Effector CD4-positive, alpha-beta T cell (primary cell): ENCODE results near the gene TRIM15.
"Not testable (repeated sequence)": the region's sequence is repeated elsewhere in the genome, so short reads cannot be mapped to it uniquely, and the experiment has no call there.

Experiments used
- DNase-seq: peaks from one replicate; pipeline ENCODE4 v3.0.0-alpha.2; 2020

TRIM15 gene

DNA sequence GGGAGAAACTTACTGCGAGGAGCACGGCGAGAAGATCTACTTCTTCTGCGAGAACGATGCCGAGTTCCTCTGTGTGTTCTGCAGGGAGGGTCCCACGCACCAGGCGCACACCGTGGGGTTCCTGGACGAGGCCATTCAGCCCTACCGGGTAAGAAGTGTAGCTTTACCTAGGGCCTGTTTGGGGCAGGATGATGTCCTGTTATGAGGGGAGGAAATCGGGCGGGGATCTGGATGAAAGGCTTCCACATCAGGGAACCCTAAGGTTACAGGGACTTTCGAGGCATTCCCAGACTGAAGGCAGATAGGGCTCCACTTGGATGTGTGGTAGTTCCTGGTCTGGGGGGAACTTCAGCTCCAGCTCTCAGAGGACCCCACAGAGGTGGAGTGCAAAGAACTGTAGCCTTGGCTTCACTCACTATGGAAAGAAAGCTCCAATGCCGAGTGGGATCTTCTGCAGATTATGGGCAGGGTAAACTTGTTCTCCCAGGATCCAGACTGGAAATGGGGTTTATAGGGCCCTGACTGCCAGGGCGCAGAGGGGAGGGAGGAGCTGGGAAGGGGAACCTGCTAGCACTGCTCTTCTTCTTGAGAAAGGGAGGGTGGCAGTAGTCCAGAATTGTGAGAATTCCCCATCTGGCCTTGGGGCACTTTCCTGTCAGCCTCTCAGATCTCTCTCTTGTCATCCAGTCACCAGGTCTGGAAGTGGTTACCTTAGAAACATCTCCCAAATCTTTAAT lies 740 bp downstream of the TRIM15 start:
- no peak for DNase-seq

DNA sequence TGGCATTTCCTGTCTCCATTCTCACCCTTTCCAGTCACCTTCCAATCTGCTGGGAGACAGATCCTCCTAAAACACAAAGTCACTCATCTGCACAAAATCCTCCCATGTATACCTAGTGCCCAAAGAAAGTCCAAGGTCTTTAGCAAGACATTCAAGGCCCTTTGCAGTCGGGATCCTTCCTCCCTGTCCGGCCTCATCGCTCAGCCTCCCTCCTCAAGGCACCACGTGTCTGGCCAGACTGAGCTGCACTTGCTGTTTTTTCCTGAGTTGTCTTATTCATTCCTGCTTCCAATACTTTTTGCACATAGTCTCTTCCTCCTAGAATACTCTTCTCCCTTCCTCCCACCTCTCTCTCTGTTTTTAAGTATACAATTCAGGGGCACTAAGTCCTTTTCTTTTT lies 1.4 kb downstream of the TRIM15 start:
- DNase-seq = no peak

DNA sequence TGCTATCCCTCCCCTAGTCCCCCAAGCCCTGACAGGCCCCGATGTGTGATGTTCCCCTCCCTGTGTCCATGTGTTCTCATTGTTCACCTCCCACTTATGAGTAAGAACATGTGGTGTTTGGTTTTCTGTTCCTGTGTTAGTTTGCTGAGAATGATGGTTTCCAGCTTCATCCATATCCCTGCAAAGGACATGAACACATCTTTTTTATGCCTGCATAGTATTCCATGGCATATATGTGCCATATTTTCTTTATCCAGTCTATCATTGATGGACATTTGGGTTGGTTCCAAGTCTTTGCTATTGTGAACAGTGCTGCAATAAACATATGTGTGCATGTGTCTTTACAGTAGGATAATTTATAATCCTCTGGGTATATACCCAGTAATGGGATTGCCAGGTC lies 1.9 kb downstream of the TRIM15 start:
- not testable (repeated sequence) for DNase-seq

DNA sequence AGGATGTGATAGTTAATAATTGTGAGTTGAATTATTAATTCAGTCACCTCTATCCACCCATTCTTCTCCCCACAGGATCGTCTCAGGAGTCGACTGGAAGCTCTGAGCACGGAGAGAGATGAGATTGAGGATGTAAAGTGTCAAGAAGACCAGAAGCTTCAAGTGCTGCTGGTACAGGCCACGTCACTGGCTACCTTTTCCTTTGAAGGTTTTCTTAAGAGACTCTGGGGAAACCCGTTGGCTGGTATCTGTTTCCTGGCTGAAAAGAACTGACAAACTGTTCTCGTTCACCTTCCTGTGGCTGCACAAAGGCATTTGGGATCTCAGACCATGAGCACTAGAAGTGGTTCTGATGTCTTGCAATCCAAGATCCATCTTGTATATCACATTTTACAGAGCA lies 3.8 kb downstream of the TRIM15 start:
- DNase-seq = no peak

DNA sequence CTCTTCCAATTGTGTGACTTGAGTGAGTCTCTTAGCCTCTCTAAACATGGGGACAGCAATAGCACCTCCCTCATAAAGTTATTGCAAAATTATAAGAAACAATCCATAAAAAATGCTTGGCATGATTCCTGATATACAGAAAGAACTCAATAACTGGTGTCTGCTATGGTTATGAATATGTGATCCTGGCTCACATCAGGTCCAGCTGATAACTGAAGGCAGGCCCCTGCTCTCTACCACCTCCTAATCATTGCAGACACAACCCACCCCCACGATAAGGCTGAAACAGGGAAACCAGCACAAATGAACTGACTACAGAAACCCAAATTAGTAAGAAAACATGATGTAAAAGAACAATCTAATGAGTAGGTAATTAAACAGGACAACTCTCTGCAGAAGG lies 5.4 kb downstream of the TRIM15 start:
- DNase-seq = no peak

DNA sequence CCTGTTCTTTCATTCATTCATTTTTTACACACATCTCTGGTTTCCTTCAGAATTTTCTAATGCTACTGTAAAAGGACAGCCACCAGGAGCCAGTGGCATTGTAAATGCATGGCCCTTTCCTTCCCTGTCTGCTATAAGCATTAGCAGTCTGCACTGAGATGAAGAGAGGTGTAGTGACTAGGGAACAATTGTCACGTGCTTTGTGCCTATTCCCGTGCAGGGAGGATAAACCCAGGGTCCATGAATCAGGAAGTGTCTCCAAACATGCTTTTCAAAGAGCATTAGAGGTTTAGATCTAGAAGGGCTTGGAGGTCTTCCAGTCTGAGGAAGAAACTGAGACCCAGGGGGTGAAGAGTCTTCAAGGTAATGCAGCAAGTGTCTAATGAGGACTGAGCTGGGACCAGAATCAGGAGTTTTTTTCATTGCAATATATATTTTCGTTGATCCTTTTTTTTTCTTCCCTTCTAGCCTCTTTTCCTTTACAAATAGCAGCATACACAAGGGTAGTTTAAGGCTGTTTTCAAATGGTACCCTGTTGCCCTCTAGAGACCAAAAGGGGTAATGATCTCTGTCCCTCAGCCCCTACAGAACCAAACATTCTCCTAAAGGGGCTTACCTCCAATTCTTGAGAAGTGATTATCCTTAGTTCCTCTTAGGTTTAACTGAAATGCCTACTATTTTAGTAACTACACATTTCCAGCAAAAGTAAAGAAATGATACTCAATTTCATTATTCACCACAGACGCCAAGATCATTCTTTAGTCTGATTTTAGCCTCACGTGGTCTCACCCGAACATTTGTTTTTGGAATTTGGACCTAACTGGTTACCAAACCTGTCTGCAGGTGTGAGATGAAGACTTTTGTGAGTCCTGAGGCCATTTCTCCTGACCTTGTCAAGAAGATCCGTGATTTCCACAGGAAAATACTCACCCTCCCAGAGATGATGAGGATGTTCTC lies 6.6 kb downstream of the TRIM15 start:
- no peak for DNase-seq

DNA sequence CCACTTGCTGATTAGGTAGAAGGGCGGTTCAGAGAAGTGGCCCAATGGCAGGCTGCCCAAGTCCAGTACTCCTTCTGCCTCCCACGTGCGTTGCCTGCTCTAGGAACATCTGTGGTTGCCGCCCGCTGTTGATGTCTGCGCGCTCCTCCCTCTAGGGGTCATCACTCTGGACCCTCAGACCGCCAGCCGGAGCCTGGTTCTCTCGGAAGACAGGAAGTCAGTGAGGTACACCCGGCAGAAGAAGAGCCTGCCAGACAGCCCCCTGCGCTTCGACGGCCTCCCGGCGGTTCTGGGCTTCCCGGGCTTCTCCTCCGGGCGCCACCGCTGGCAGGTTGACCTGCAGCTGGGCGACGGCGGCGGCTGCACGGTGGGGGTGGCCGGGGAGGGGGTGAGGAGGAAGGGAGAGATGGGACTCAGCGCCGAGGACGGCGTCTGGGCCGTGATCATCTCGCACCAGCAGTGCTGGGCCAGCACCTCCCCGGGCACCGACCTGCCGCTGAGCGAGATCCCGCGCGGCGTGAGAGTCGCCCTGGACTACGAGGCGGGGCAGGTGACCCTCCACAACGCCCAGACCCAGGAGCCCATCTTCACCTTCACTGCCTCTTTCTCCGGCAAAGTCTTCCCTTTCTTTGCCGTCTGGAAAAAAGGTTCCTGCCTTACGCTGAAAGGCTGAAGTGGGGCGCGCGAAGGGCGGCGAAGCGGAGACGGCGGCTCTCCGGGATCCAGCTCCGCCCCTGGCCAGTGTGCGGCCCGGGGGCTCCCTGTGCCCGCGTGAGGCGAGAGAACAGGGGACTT lies 8.5 kb downstream of the TRIM15 start:
- DNase-seq = no peak

DNA sequence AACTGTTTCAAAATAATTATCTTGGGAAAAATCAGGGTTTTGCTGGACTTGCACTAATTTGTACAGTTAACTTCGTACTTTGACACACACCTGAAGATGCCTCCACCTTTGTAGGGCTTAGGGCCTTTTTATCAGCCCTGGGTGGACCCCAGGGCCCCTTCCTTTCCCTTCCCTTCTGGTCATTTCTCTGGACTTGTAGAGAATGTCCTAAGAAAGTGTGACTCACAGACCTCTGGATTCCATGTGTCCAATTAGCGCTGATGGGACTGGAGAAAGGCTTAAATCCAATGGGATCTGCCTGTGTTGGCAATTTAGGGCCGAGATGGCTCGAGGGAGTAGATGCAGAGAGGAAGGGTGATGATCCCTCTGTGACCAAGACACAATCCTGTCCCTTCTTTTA lies 9.3 kb downstream of the TRIM15 start:
- DNase-seq = no peak

DNA sequence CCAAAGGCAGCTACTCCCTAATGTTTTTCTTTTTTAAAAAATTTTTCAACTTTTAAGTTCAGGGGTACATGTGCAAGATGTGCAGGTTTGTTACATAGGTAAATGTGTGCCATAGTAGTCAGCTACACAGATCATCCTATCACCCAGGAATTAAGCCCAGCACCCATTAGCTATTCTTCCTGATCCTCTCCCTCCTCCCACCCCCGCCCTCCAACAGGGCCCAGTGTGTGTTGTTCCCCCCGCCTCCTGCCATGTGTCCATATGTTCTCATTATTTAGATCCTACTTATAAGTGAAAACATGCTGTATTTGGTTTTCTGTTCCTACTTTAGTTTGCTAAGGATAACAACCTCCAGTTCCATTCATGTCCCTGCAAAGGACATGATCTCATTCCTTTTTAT lies 12.4 kb downstream of the TRIM15 start:
- no peak for DNase-seq

DNA sequence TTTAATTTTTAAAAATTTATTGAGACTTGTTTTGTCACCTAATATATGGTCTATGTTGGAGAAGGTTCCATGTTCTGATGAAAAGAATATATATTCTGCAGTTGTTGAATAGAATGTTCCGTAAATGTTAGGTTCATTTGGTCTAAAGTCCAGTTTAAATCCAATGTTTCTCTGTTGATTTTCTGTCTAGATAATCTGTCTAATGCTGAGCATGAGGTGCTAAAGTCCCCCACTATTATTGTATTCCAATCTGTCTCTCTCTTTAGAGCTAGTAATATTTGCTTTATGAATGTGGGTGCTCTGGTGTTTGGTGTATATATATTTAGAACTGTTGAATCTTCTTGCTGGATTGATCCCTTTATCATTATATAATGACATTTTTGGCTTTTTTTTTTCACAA lies 15.5 kb downstream of the TRIM15 start:
- no peak for DNase-seq

DNA sequence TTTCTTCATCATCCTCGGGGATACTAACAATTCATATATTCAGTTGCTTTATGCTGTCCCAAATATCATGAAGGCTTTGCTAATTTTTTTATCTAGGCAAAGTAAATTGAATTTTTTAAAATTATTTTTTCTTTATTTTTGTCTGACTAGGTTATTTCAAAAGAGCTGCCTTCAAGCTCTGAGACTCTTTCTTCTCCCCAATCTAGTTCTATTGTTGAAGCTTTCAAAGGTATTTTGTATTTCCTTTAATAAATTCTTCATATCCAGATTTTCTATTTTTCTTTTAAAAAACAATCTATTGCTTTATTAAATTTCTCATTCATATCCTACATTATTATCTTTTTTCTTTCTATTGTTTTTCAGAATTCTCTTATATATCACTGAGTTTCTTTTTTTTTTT lies 16.8 kb downstream of the TRIM15 start:
- DNase-seq = no peak

DNA sequence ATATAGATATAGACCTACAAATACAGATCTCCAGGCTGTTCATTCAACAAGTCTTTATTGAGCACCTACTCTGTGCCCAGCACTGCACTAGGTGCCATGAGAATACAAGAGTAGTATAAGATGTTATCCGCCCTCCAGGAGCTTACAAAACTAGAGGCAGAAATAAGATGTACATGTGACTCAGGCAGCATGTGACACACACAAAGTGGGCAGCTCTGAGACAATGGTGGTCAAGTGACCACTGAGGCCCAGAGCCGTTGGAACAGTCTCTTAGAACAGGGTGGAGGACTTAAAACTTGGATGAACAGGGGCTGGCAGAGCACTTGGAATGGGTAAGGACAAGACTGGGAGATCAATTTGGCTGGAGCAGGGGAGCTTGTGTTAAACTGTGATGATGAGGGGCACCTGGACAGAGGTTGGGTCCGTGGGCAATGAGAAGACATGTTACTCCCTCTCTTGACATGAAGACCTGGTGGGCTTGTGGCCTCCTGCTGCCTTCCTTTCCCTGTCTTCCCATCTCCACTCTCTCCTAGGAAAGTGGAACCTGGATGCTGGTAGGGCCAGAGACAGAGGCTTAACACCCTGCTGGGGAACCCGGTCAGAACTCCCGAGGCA lies 21.2 kb downstream of the TRIM15 start:
- DNase-seq = no peak

DNA sequence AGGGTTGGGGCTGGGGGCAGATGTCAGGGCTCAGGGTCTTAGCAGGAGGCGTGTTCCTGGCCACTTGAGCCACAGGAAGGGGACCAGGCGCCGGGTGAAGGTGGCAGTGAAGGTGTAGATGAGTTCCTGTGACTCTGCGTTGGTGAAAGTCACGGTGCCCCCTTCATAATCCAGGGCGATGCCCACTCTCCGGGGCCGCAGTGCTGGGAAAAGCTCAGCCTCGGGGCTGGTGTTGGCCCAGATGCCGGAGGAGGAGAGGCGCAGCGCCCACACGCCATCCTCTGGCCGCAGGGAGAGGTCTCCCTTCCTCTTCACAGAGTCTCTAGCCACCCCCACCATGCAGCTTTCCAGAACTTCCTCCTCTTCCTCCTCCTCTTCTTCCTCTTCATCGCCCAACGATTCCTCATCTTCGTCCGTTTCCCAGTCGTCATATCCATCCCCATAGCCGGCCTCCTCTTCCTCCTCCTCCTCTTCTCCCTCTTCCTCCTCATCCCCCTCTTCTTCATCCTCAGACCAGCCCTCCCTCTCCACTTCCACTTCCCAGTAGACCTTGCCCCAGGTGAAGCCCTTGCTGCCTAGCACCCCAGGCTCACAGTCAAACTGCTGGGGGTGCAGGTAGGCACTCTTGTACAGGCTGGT lies 22.6 kb downstream of the TRIM15 start:
- DNase-seq = no peak

DNA sequence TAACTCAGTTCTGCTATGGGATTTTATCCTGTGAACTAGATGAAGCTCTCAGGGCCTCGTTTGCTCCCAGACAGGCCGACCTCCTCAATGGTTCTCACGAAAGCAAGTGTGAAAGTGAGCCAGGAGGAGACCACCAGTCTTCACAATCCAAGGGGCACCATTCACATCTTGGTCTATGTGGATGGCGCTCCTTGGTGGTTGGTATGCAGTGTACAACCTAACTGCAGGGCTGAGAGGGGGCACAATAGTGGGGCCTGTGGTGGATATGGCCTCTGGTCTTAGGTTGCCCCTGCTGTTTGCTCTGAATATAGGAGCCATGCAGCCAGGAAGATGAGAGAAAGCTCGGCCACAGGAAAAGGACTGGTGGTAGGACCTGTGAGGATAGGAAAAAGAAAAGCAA lies 25.2 kb downstream of the TRIM15 start:
- DNase-seq = no peak

DNA sequence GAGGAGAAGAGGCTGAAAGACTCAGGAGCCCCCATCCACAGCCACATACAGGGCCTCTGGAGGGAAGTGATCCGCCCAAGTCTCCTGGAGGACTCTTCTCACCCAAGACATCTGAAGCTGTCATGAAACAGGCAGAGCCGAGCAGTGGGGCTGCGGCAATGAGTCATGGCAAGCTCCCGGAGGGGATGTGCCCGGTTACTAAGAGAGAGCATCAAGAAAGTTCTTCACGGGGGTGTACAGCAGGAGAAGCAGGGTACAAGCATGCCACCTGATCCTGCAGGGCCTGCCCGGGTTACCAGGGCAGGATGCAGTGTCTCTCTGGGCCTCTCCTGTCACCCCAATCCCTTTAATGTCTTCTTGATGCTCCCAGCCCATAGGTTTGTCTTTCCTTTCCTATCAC lies 28.7 kb downstream of the TRIM15 start:
- no peak for DNase-seq

DNA sequence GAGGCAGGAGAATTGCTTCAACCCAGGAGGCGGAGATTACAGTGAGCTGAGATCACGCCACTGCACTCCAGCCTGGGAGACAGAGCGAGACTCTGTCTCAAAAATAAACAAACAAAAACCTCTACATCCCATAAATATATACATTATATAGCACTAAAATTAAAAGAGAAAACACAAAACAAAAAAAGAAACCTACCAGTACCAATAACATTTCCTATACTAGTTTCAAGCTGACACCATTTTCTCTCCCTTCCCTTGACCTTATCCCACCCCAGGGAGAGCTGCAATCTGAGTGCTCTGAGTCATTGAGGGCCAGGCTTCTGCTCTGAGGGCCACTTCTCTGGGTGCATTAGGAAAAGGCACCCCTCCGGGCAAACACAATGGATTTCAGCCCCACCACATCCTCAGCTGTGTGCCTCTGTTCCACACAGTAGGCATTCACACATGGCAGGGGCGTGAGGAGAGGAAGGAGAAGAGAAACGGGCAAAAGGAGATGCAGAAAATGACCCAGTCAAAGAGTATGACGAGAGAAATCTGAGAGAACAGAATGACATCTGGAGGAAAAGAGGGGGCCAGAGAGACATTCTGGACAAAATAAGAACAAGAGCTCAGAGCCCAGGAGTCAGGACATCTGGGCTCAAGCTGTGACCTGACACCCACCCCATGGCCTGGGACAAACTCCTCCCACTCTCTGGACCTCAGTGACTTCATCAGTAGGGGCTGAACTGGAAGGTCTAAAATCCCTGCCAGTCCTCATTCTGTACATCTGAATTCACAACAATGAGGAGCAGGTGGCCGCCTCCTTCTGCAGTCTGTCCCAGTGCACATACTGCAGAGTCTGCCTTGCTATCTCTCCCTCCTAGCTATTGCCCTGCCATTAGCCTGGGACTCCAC lies 31.7 kb downstream of the TRIM15 start:
- DNase-seq = no peak

DNA sequence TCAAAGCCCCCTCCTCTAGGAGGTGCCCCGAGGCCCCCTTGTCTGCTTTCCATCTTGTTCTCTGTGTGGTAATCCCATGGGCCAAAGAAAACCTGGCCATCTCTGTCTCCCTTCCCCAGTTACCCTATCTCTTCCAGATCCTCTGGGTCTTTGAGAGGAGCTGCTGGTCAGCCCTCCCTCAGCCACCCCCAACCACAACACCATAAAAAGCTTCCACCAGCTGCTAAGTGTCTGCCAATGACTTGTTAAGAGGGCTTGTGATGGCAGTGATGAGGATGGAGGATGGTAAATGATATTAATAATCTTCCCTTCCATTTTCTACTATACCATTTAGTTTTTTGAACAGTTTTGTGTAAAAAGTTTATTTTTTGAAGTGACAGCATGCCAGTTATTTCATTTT lies 32.6 kb downstream of the TRIM15 start:
- no peak for DNase-seq

DNA sequence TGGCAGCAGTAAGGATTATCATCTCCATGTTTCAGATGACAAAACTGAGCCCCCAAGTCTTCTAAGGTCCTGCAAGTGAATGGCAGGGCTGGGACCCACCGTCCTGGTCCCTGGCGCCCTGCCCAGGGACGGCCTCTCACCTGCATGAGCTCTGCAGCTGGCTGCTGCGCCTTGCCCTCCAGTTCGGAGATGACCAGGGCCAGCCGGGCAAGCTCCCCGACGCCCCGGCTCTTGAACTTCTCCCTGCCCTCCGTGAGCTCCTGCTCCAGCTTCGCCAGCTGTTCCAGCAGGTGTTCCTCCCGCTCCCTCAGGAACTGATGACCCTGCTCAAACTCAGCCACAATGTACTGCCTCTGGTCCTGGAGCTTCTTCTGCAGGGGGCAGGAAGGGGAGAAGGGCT lies 33.0 kb downstream of the TRIM15 start:
- no peak for DNase-seq

DNA sequence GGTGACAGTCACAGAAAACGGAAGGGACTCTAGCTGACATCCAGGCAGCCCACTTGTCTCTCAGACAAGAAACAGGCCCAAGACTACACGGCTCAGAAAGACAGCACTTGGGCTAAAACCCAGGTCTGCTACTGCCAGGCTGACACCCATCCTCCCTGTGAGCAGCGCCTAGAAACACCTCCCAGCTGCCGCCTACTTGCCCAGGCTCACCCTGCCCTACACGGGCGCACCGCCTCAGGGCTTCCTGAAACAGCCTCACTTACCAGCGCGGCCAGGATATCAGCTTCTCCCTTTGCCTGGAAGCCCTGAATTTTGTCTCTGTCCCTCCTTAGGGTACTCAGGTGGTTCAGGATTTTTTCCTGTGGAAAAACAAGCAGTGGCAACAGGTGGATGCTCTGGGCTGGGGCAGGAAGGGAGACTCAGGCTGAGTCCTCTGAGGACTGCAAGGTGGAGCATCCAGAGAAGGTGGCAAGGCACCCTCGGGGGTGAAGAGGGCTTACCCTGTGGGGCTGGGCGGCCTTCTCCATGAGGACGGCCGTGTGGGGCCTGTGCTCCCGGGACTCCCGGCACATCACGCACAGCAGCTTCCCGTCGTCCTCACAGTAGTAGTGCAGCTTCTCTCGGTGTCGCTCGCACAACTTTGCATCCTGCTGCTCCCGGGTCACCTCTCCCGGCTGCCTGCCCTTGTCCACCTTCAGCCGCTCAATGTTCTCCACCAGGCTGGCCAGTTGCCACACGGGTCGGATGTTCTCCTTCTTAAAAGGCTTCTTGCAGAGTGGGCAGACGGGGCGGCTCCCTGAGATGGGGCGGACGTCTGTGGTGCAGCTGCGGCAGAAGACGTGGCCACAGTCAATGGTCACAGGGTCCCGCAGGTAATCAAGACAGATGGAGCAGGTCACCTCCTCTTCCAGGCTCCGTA lies 35.1 kb downstream of the TRIM15 start:
- no peak for DNase-seq
